HUES6 (cell line): Measurements from ENCODE around the gene HINT1.

Source experiments
- H3K27ac ChIP-seq: 2 replicates; pipeline ENCODE4 v1.7.0; 2013; ENCODE audit warnings: low read depth, mild to moderate bottlenecking, low read length, inconsistent platforms
- H3K27me3 ChIP-seq: 2 replicates; pipeline ENCODE4 v1.6.1; 2013; ENCODE audit warnings: low read length; ENCODE audit not compliant: control insufficient read depth, insufficient read depth
- H3K36me3 ChIP-seq: 2 replicates; pipeline ENCODE4 v1.6.1; 2013; ENCODE audit warnings: low read length; ENCODE audit not compliant: control insufficient read depth, insufficient read depth
- H3K4me1 ChIP-seq: 2 replicates; pipeline ENCODE4 v1.6.1; 2013; ENCODE audit warnings: low read length; ENCODE audit not compliant: control insufficient read depth, insufficient read depth
- H3K4me3 ChIP-seq: 2 replicates; pipeline ENCODE4 v1.5.1; 2013; ENCODE audit warnings: low read depth, low read length
- H3K9ac ChIP-seq: one replicate; pipeline ENCODE4 v1.6.1; 2013; ENCODE audit warnings: mild to moderate bottlenecking, low read length
- H3K9me3 ChIP-seq: 2 replicates; pipeline ENCODE4 v1.6.1; 2013; ENCODE audit warnings: low read depth, low read length; ENCODE audit not compliant: control insufficient read depth, insufficient read depth

HINT1 gene

GRCh38 chr5:131165119-131165727 is at the start of gene HINT1:
Gene HINT1, minus strand, starts transcription at chr5:131165256. Its CDS starts 51 bp downstream, at chr5:131165205.
- Histone ChIP-seq H3K9ac (peak within 1 kb of the TSS; percentile 99), H3K27ac (peak within 1 kb of the TSS; percentile 90), H3K4me1 (peaks cover 6% of the 10 kb centered on the region; the same call in 1 of the 2 replicates), H3K27me3 (no peaks in the 10 kb centered on the region), H3K36me3 (peaks cover 25% of the 10 kb centered on the region), H3K4me3 (peak within 1 kb of the TSS; percentile 98), H3K9me3 (no peaks in the 10 kb centered on the region)

- H3K36me3 ChIP-seq, result no peaks in the 10 kb centered on the region
- no peak overlapping the region for H3K4me3 ChIP-seq
- no peaks in the 10 kb centered on the region for H3K9me3 ChIP-seq
- no peak overlapping the region for H3K27ac ChIP-seq
- no peak overlapping the region for H3K9ac ChIP-seq
- peaks cover 3% of the 10 kb centered on the region for H3K4me1 ChIP-seq
- H3K27me3 ChIP-seq, result no peaks in the 10 kb centered on the region
These were observed 49.7 kb upstream of the HINT1 start for GRCh38 chr5:131214609-131215227.

GRCh38 chr5:131212471-131213021 is 47.5 kb upstream of the HINT1 start:
- H3K4me3 ChIP-seq, result no peak overlapping the region
- H3K9ac ChIP-seq, result no peak overlapping the region
- H3K9me3 ChIP-seq, result no peaks in the 10 kb centered on the region
- peaks cover 6% of the 10 kb centered on the region for H3K4me1 ChIP-seq
- H3K27ac ChIP-seq, result no peak overlapping the region
- no peaks in the 10 kb centered on the region for H3K27me3 ChIP-seq
- no peaks in the 10 kb centered on the region for H3K36me3 ChIP-seq

GRCh38 chr5:131211669-131212068 is 46.6 kb upstream of the HINT1 start:
- Histone ChIP-seq H3K9me3 (no peaks in the 10 kb centered on the region), H3K4me3 (no peak overlapping the region), H3K4me1 (peaks cover 9% of the 10 kb centered on the region), H3K36me3 (no peaks in the 10 kb centered on the region), H3K27me3 (no peaks in the 10 kb centered on the region), H3K27ac (no peak overlapping the region), H3K9ac (no peak overlapping the region)

- H3K9ac ChIP-seq, result no peak overlapping the region
- no peak overlapping the region for H3K27ac ChIP-seq
- no peak overlapping the region for H3K4me3 ChIP-seq
- H3K27me3 ChIP-seq, result no peaks in the 10 kb centered on the region
- no peaks in the 10 kb centered on the region for H3K36me3 ChIP-seq
- peaks cover 9% of the 10 kb centered on the region for H3K4me1 ChIP-seq
- no peaks in the 10 kb centered on the region for H3K9me3 ChIP-seq
These were observed 45.1 kb upstream of the HINT1 start for GRCh38 chr5:131210151-131210510.

- no peaks in the 10 kb centered on the region for H3K27me3 ChIP-seq
- no peaks in the 10 kb centered on the region for H3K36me3 ChIP-seq
- H3K9me3 ChIP-seq, result no peaks in the 10 kb centered on the region
- H3K9ac ChIP-seq, result no peak overlapping the region
- peaks cover 9% of the 10 kb centered on the region for H3K4me1 ChIP-seq
- no peak overlapping the region for H3K4me3 ChIP-seq
- no peak overlapping the region for H3K27ac ChIP-seq
These were observed 44.6 kb upstream of the HINT1 start for GRCh38 chr5:131209506-131210150.

- no peak overlapping the region for H3K9ac ChIP-seq
- H3K27me3 ChIP-seq, result no peaks in the 10 kb centered on the region
- no peaks in the 10 kb centered on the region for H3K9me3 ChIP-seq
- no peaks in the 10 kb centered on the region for H3K36me3 ChIP-seq
- H3K4me1 ChIP-seq, result peaks cover 9% of the 10 kb centered on the region
- H3K4me3 ChIP-seq, result no peak overlapping the region
- no peak overlapping the region for H3K27ac ChIP-seq
These were observed 44.1 kb upstream of the HINT1 start for GRCh38 chr5:131209175-131209505.

GRCh38 chr5:131206772-131207171 is 41.7 kb upstream of the HINT1 start:
- Histone ChIP-seq H3K9me3 (no peaks in the 10 kb centered on the region), H3K36me3 (no peaks in the 10 kb centered on the region), H3K4me3 (no peak overlapping the region), H3K9ac (no peak overlapping the region), H3K27ac (no peak overlapping the region), H3K27me3 (no peaks in the 10 kb centered on the region), H3K4me1 (peaks cover 9% of the 10 kb centered on the region)

- H3K27ac ChIP-seq, result no peak overlapping the region
- peaks cover 9% of the 10 kb centered on the region for H3K4me1 ChIP-seq
- no peaks in the 10 kb centered on the region for H3K9me3 ChIP-seq
- H3K9ac ChIP-seq, result no peak overlapping the region
- H3K4me3 ChIP-seq, result no peak overlapping the region
- no peaks in the 10 kb centered on the region for H3K27me3 ChIP-seq
- H3K36me3 ChIP-seq, result no peaks in the 10 kb centered on the region
These were observed 41.0 kb upstream of the HINT1 start for GRCh38 chr5:131206061-131206460.

GRCh38 chr5:131204964-131205363 is 39.9 kb upstream of the HINT1 start:
- no peaks in the 10 kb centered on the region for H3K9me3 ChIP-seq
- no peaks in the 10 kb centered on the region for H3K36me3 ChIP-seq
- H3K4me3 ChIP-seq, result no peak overlapping the region
- no peak overlapping the region for H3K9ac ChIP-seq
- H3K4me1 ChIP-seq, result peaks cover 8% of the 10 kb centered on the region
- H3K27me3 ChIP-seq, result no peaks in the 10 kb centered on the region
- no peak overlapping the region for H3K27ac ChIP-seq

GRCh38 chr5:131200560-131200959 is 35.5 kb upstream of the HINT1 start:
- no peaks in the 10 kb centered on the region for H3K27me3 ChIP-seq
- no peak overlapping the region for H3K4me3 ChIP-seq
- H3K4me1 ChIP-seq, result no peaks in the 10 kb centered on the region
- no peak overlapping the region for H3K27ac ChIP-seq
- no peaks in the 10 kb centered on the region for H3K9me3 ChIP-seq
- no peak overlapping the region for H3K9ac ChIP-seq
- H3K36me3 ChIP-seq, result no peaks in the 10 kb centered on the region
